SU-DHL-6 (cell line): ENCODE measurements around the gene PEX10.

Source experiments
- H2AFZ ChIP-seq: fragments of 200-600 bp; sonication (generic); 2 replicates; pipeline ENCODE4 v1.6.1; 2014; ENCODE audit warnings: low read depth, mild to moderate bottlenecking, moderate library complexity, mixed read lengths, antibody characterized with exemption, low read length; ENCODE audit not compliant: severe bottlenecking
- H3F3A ChIP-seq: fragments of 200-600 bp; shearing (Covaris generic); 2 replicates; pipeline ENCODE4 v1.6.0; 2016; ENCODE audit warnings: antibody characterized with exemption, mild to moderate bottlenecking; ENCODE audit not compliant: insufficient read depth
- H3K27ac ChIP-seq: fragments of 200-600 bp; sonication (generic); 2 replicates; pipeline ENCODE4 v1.5.1; 2016; ENCODE audit warnings: low read depth, mild to moderate bottlenecking, low read length, moderate library complexity, mixed read lengths
- H3K27me3 ChIP-seq: fragments of 200-600 bp; sonication (generic), shearing (Covaris generic); 2 replicates; pipeline ENCODE4 v1.6.0; 2014; ENCODE audit warnings: mild to moderate bottlenecking, low read length
- H3K36me3 ChIP-seq: fragments of 200-600 bp; sonication (generic); 2 replicates; pipeline ENCODE4 v1.6.1; 2014; ENCODE audit warnings: mild to moderate bottlenecking, low read length, mixed read lengths
- H3K4me2 ChIP-seq: fragments of 300-600, 200-600 bp; shearing (Covaris generic), sonication (generic); 2 replicates; pipeline ENCODE4 v1.6.0; 2014; ENCODE audit warnings: low read length, low read depth, mild to moderate bottlenecking; ENCODE audit not compliant: poor library complexity, severe bottlenecking
- H3K4me3 ChIP-seq: fragments of 200-600 bp; sonication (generic); 2 replicates; pipeline ENCODE4 v1.5.1; 2014; ENCODE audit warnings: antibody characterized with exemption, low read length, mild to moderate bottlenecking, mixed read lengths; ENCODE audit not compliant: insufficient read depth, poor library complexity, severe bottlenecking
- H3K79me2 ChIP-seq: fragments of 200-600 bp; sonication (generic); 2 replicates; pipeline ENCODE4 v1.6.1; 2014; ENCODE audit warnings: mild to moderate bottlenecking, low read length, moderate library complexity; ENCODE audit not compliant: insufficient read depth
- H3K9ac ChIP-seq: fragments of 200-600 bp; sonication (generic); 2 replicates; pipeline ENCODE4 v1.7.0; 2014; ENCODE audit warnings: mild to moderate bottlenecking, low read length
- H3K9me2 ChIP-seq: fragments of 200-600 bp; sonication (generic); replicated peaks from 2 replicates; pipeline ENCODE4 v1.6.1; 2014; ENCODE audit warnings: low read length; ENCODE audit not compliant: insufficient read depth
- H3K9me3 ChIP-seq: fragments of 200-600 bp; sonication (generic); 2 replicates; pipeline ENCODE4 v1.6.1; 2014; ENCODE audit warnings: low read length, mixed read lengths; ENCODE audit not compliant: insufficient read depth
- H4K20me1 ChIP-seq: fragments of 200-600 bp; sonication (generic); 2 replicates; pipeline ENCODE4 v1.6.1; 2014; ENCODE audit warnings: low read depth, mild to moderate bottlenecking, antibody characterized with exemption, low read length, moderate library complexity, mixed read lengths
- EZH2phosphoT487 ChIP-seq: fragments of 200-600 bp; sonication (generic), shearing (Covaris generic); conservative IDR thresholded peaks from 2 replicates; pipeline ENCODE4 v1.6.1; 2018; ENCODE audit warnings: mild to moderate bottlenecking, antibody characterized with exemption, low read length, moderate library complexity, mixed read lengths
- TF ChIP-seq, protein P1 (sequence below): fragments of 200-600 bp; sonication (generic); IDR thresholded peaks from one replicate; pipeline ENCODE4 v1.5.1; 2017; ENCODE audit warnings: antibody characterized with exemption, mild to moderate bottlenecking, low read length, moderate library complexity; ENCODE audit not compliant: insufficient read depth, poor library complexity, severe bottlenecking

The PEX10 gene

DNA sequence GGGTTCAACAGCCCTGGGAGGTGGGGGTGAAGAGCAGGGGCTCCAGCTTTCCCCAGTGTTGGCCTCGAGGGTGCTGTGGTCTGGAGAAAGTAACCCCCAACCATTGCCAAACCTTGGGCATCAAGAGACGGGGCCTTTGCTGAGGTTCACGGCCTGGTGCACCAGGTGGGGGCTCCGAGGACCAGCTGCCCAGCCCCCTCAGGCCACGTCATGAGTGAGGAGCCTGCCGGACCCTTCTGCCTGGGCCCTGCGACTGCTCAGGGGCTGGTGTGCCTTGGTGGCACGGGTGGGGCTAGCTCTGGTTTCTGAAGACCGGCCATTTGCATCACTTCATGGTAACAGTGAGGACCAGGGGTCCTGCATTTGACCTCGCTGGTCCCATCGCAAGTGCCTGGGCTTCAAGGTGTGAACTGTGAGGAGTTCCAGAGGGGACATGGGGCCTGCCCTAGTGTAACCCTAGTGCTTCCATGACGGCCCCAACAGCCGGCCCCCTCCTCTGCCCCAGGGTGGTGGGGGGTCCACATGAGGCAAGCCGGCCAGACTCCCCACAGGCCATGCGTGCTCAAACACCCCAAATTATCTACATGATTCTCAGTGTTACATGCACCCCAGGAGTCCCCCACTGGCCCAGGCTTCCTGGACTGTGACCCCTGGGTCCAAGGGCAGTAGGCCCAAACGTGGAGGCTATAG, 34.5 kb downstream of the PEX10 start:
- H3K79me2 ChIP-seq: no peaks in the 10 kb centered on the region
- no peaks in the 10 kb centered on the region for H3K9me2 ChIP-seq
- H3K4me3 ChIP-seq: no peak overlapping the region
- H3F3A ChIP-seq: no peaks in the 10 kb centered on the region
- H3K9ac ChIP-seq: no peak overlapping the region
- H3K4me2 ChIP-seq: no peak overlapping the region
- H3K9me3 ChIP-seq: no peaks in the 10 kb centered on the region
- TF ChIP-seq, protein P1, sequence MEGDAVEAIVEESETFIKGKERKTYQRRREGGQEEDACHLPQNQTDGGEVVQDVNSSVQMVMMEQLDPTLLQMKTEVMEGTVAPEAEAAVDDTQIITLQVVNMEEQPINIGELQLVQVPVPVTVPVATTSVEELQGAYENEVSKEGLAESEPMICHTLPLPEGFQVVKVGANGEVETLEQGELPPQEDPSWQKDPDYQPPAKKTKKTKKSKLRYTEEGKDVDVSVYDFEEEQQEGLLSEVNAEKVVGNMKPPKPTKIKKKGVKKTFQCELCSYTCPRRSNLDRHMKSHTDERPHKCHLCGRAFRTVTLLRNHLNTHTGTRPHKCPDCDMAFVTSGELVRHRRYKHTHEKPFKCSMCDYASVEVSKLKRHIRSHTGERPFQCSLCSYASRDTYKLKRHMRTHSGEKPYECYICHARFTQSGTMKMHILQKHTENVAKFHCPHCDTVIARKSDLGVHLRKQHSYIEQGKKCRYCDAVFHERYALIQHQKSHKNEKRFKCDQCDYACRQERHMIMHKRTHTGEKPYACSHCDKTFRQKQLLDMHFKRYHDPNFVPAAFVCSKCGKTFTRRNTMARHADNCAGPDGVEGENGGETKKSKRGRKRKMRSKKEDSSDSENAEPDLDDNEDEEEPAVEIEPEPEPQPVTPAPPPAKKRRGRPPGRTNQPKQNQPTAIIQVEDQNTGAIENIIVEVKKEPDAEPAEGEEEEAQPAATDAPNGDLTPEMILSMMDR: no peak
- TF ChIP-seq EZH2phosphoT487: no peak
- H3K27me3 ChIP-seq: no peaks in the 10 kb centered on the region
- no peak overlapping the region for H3K27ac ChIP-seq
- no peaks in the 10 kb centered on the region for H3K36me3 ChIP-seq
- H4K20me1 ChIP-seq: no peaks in the 10 kb centered on the region
- no peak overlapping the region for H2AFZ ChIP-seq

DNA sequence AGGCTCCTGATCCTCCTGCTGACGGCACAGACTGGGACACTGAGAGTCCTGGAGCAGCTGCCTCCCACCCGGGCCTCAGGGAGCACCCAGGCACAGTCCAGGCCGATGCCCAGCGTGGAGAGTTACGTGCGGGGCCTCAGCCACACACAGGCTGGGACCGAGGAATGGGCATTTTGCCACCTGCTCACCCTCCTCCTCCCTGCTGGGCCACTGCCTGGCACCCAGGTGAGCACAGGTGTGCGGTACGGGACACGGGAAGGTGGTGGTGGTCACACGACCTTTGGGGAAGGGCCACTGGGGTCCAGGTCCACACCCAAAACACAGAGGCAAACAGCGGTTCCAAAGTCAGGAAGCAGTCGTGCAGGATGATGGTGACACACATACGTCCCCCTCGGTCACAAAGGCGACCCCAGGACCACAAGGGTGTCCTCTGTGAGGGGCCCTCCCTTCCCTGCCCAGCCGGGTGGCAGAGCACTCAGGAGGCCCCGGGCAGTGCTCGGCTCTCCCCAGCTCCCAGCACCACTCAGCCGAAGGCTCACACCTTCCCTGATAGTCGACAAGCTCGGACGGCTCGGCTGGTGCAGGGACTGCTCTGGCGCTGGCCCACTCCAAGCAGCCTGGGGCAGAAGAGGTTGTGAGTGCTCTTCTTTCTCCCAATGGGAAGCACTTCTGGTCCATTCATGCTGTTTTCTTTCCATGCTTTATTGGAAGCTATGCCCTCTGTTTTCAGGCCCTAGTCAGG, 35.3 kb downstream of the PEX10 start:
- TF ChIP-seq EZH2phosphoT487: no peak
- TF ChIP-seq, protein P1: no peak
- H3K9ac ChIP-seq: no peak overlapping the region
- no peaks in the 10 kb centered on the region for H3K9me2 ChIP-seq
- H3F3A ChIP-seq: no peaks in the 10 kb centered on the region
- no peak overlapping the region for H3K4me2 ChIP-seq
- no peaks in the 10 kb centered on the region for H3K79me2 ChIP-seq
- H3K27me3 ChIP-seq: no peaks in the 10 kb centered on the region
- H3K9me3 ChIP-seq: no peaks in the 10 kb centered on the region
- H3K36me3 ChIP-seq: no peaks in the 10 kb centered on the region
- H3K4me3 ChIP-seq: no peak overlapping the region
- no peaks in the 10 kb centered on the region for H4K20me1 ChIP-seq
- no peak overlapping the region for H2AFZ ChIP-seq
- no peak overlapping the region for H3K27ac ChIP-seq

DNA sequence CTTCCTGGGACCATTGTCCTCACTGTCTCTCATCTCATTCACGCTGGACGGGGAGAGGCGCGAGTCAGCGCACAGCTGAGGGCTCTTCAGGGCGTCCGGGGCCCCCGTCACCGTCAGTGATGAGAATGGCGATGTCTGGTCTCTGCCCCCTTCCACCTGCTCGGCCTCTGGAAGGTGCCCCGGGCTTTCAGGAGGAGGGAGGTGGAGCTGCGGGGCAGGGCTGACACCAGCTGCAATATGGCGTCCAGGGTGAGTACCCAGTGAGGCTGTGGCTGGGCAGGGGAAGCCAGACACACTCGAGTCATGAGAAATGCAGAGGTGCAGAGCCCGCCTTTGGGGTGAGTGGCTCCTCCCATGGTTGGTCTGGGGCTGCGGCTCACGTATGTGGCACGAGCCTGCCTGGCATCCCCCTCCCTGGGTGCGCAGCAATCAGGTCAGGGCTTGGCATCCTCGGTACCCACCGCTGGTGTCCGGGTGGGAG, 36.1 kb downstream of the PEX10 start:
- H3K4me3 ChIP-seq: no peak overlapping the region
- no peak overlapping the region for H3K4me2 ChIP-seq
- no peaks in the 10 kb centered on the region for H3K9me2 ChIP-seq
- H3F3A ChIP-seq: no peaks in the 10 kb centered on the region
- H3K79me2 ChIP-seq: no peaks in the 10 kb centered on the region
- no peak overlapping the region for H2AFZ ChIP-seq
- no peak overlapping the region for H3K9ac ChIP-seq
- H3K9me3 ChIP-seq: no peaks in the 10 kb centered on the region
- no peaks in the 10 kb centered on the region for H4K20me1 ChIP-seq
- H3K36me3 ChIP-seq: no peaks in the 10 kb centered on the region
- H3K27me3 ChIP-seq: no peaks in the 10 kb centered on the region
- H3K27ac ChIP-seq: no peak overlapping the region
- TF ChIP-seq, protein P1: no peak
- TF ChIP-seq EZH2phosphoT487: no peak
